Left lung (tissue), 10 donors: ENCODE measurements around the gene GPR27. TPM values are rescaled to one million over a fixed set of nuclear protein-coding genes. Genes with fewer than 3 reads are reported as not detected.

Experiments used
- ATAC-seq: fragments of 200-7000 bp; cut with Tn5 transposase; one replicate; pipeline ENCODE4 v1.9.1; 2020; ENCODE audit warnings: moderate library complexity
- DNase-seq, 4 donors: peaks; one replicate each; pipeline ENCODE4 v3.0.0-alpha.2; 2013 to 2020
- H3K27ac ChIP-seq, 2 donors: fragments of 200-600 bp; sonication (generic) in 1 of 2; one replicate each; pipeline versions ENCODE4 v1.5.0 to v1.8.0; 2020 to 2021
- H3K27me3 ChIP-seq, 2 donors: fragments of 200-600 bp; sonication (generic) in 1 of 2; one replicate each; pipeline versions ENCODE4 v1.5.0 to v1.8.0; 2020 to 2021
- H3K36me3 ChIP-seq, 2 donors: fragments of 200-600 bp; sonication (generic) in 1 of 2; one replicate each; pipeline versions ENCODE4 v1.5.0 to v1.8.0; 2020 to 2021
- H3K4me1 ChIP-seq, 2 donors: fragments of 200-600 bp; one replicate each; pipeline ENCODE4 v1.8.0; 2021
- H3K4me3 ChIP-seq, 2 donors: fragments of 200-600 bp; sonication (generic) in 1 of 2; one replicate each; pipeline versions ENCODE4 v1.5.0 to v1.8.0; 2020 to 2021; ENCODE audit warnings: mild to moderate bottlenecking in 1 of 2
- H3K9me3 ChIP-seq, 2 donors: fragments of 200-600 bp; sonication (generic) in 1 of 2; one replicate each; pipeline versions ENCODE4 v1.5.0 to v1.8.0; 2020 to 2021
- intact Hi-C, 2 donors: fragments of 100-400 bp; cut with DNase I; formaldehyde crosslinking; loops; one replicate each; pipeline versions ENCODE4 v1.11.2 to v1.14.2; 2022
- polyA plus RNA-seq, 6 donors: library from polyadenylated mRNA; unstranded; fragments of 120-200 nt; gene quantifications; one replicate each; pipeline ENCODE4 v1.2.1, GENCODE V29; 2013; ENCODE audit not compliant: insufficient read length in 6 of 6
- total RNA-seq, 2 donors: library from RNA; stranded (reverse); fragmentation: NEBNext Ultra II Directional; extraction: Animal tissue kit (Norgen Biotek cat#: 25700); gene quantifications; one replicate each; pipeline ENCODE4 v1.2.1, GENCODE V29; 2021
- TF ChIP-seq, protein P1 (sequence below), 2 donors: fragments of 200-600 bp; sonication (generic) in 1 of 2; IDR thresholded peaks; one replicate each; pipeline versions ENCODE4 v1.5.0 to v1.8.0; 2021; ENCODE audit warnings: antibody characterized with exemption in 2 of 2
- donor health status: DM: no; HTN: yes; CAD: no.
- donor health status: DM: no; HTN: no; CAD: no.

Gene GPR27
- total and polyA plus RNA-seq, 8 donors: 2.1 to 3.9 (median 2.9) TPM

DNA sequence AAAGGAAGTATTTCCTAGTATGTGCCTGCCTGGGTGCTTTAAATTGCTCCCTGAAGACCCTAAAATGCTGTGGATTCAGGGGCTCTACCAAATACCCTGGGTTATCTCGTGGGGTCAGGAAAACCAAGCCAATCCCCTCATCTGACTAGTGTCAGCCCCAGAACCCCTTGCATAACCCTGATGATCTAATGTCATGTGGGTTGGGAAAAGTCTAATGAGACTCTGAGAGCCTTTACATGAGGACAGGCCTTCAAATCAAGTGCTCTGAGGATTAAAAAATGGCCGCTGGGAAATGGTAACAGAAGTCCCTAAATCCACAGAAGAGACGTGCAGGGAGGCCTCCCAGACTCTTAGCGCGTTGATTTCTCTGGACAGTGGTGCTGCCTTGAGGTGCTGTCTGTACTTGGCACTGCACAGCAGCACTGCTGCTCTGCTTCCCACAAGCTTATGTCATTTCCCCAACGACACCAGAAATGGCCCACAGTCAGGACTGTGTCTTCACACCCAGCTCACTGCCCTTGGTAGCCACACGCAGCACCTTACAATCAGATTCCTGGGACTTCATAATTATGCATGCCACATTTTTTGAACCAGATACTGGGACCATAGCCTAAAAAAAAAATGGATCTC, 45.1 kb upstream of the GPR27 start:
- Histone ChIP-seq H3K9me3 (no peaks in the 10 kb centered on the region), H3K4me1 (peaks cover 0 to 43% of the 10 kb centered on the region in 2 donors), H3K36me3 (peaks cover 0 to 6% of the 10 kb centered on the region in 2 donors), H3K4me3 (no peak overlapping the region), H3K27me3 (no peaks in the 10 kb centered on the region), H3K27ac (peak overlapping the region in 1 of 2 donors; percentile 42)
- intact Hi-C loops: no loop called here
- peak; percentile 11 for ATAC-seq
- TF ChIP-seq, protein P1, sequence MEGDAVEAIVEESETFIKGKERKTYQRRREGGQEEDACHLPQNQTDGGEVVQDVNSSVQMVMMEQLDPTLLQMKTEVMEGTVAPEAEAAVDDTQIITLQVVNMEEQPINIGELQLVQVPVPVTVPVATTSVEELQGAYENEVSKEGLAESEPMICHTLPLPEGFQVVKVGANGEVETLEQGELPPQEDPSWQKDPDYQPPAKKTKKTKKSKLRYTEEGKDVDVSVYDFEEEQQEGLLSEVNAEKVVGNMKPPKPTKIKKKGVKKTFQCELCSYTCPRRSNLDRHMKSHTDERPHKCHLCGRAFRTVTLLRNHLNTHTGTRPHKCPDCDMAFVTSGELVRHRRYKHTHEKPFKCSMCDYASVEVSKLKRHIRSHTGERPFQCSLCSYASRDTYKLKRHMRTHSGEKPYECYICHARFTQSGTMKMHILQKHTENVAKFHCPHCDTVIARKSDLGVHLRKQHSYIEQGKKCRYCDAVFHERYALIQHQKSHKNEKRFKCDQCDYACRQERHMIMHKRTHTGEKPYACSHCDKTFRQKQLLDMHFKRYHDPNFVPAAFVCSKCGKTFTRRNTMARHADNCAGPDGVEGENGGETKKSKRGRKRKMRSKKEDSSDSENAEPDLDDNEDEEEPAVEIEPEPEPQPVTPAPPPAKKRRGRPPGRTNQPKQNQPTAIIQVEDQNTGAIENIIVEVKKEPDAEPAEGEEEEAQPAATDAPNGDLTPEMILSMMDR (IDR thresholded peaks at IDR 0.05): no peak
- DNase-seq: no peak

DNA sequence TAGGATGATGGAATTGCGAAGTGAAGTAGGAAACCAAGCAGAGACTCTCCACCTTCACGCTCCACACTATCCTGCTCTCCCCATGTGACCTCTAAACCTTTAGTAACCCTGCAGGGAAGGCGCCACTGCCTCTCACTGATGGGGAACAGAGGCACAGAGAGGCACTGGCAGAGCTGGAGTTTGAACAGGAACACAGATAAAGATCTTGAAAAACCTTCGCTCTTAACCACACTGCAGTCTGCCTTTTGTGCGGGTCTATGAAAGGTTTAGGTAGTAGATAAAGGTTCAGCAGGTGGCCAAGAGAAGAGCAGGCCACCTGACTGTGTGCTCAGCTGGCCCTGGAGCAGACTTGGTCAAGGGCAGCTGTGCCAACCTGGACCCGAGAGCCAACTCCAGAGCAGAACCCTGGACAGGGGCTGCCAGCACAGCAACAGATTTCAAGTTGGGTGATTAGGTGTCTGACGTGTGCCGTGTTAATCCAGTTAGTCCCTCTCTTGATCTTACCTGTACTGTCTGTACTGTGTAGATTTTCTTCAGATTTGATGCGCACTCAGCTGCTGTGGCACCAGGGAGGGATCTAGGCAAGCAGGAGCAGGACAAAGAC, 43.6 kb upstream of the GPR27 start:
- Histone ChIP-seq H3K36me3 (peaks cover 0 to 4% of the 10 kb centered on the region in 2 donors), H3K4me3 (no peak overlapping the region), H3K9me3 (no peaks in the 10 kb centered on the region), H3K4me1 (peaks cover 0 to 41% of the 10 kb centered on the region in 2 donors), H3K27me3 (no peaks in the 10 kb centered on the region), H3K27ac (no peak overlapping the region)
- ATAC-seq: no peak
- no peak for DNase-seq
- intact Hi-C loops: no loop called here
- TF ChIP-seq, protein P1 (IDR thresholded peaks at IDR 0.05): no peak

DNA sequence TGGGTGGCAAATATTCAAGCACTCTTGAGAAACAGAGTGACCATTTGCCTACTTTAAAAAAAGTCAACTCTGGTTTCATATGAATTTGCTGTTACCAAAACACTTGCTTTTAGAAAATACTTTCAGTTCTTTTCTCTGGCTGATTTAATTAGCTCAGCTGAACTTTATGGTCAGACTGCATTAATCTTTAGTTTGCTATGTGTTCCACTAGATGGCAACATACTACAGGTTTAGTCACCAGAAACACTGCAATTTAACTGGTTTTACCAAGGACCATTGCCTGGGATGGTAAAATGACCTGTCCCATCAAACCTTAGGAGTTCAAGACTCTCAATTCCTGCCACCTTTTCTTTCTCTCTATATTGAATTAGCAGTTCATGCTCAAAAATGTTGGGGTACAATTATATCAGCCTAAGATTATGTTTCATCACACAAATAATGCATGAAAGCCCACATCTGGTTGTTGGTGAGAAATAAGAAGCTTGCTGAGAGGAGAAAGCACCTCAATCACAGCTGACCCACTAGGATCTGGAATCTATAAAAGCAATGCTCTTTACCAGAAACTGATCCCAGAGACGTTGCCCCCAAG, 42.7 kb upstream of the GPR27 start:
- Histone ChIP-seq H3K4me1 (peaks cover 0 to 48% of the 10 kb centered on the region in 2 donors), H3K36me3 (peaks cover 0 to 3% of the 10 kb centered on the region in 2 donors), H3K9me3 (no peaks in the 10 kb centered on the region), H3K27ac (no peak overlapping the region), H3K27me3 (no peaks in the 10 kb centered on the region), H3K4me3 (no peak overlapping the region)
- DNase-seq: peak in 1 of 4 donors; percentile 36
- intact Hi-C loops: no loop called here
- peak; percentile 89 for ATAC-seq
- TF ChIP-seq, protein P1 (IDR thresholded peaks at IDR 0.05): peak; percentile 49 to 59

DNA sequence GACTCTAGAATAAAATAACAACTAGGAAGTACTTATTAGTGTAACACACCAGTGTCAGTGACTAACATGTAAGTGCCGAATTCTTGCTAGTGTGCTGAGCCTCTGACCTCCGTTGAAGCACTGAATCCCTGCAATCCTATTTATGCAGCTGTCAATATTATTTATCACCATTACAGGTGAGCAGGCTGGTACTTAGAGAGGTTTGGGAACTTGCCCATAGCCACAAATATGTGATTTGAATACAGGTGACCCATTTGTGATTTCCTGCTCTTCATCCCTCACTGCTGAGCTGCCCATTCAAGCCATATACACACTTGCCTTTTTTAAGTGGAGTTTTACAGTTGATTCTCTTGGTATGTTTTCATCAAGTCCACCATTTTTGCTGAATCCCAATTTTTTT, 40.6 kb upstream of the GPR27 start:
- no peak for DNase-seq
- Histone ChIP-seq H3K9me3 (no peaks in the 10 kb centered on the region), H3K36me3 (peaks cover 0 to 3% of the 10 kb centered on the region in 2 donors), H3K27me3 (no peaks in the 10 kb centered on the region), H3K4me1 (peaks cover 0 to 49% of the 10 kb centered on the region in 2 donors), H3K27ac (no peak overlapping the region), H3K4me3 (no peak overlapping the region)
- TF ChIP-seq, protein P1 (IDR thresholded peaks at IDR 0.05): no peak
- intact Hi-C loops: no loop called here
- ATAC-seq: peak; percentile 72

DNA sequence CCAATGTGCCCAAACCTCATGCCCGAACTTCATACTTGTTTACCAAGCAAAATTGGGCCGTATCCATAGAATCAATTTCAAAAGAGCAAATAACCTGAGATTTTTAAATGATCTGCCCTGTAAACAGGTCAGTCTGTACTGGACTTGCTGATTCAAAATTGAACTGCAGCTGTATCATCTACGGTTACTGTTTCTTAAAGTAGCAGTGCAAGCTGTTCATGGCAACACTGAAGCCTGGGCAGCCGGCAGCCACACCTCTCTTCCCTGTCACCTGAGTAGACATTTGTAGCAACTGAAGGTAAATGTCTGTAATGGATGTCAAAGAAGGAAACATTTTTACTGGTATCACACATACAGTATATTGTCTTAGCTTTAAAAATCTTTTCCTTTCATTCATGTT, 39.1 kb upstream of the GPR27 start:
- H3K4me1 ChIP-seq: peaks cover 0 to 45% of the 10 kb centered on the region in 2 donors
- no peak for DNase-seq
- H3K4me3 ChIP-seq: no peak overlapping the region
- H3K9me3 ChIP-seq: no peaks in the 10 kb centered on the region
- peaks cover 0 to 3% of the 10 kb centered on the region in 2 donors for H3K36me3 ChIP-seq
- no peak for ATAC-seq
- no peak overlapping the region for H3K27ac ChIP-seq
- TF ChIP-seq, protein P1 (IDR thresholded peaks at IDR 0.05): no peak
- intact Hi-C loops: no loop called here
- no peaks in the 10 kb centered on the region for H3K27me3 ChIP-seq
